ENCODE results near the gene ST6GALNAC3.

DNA sequence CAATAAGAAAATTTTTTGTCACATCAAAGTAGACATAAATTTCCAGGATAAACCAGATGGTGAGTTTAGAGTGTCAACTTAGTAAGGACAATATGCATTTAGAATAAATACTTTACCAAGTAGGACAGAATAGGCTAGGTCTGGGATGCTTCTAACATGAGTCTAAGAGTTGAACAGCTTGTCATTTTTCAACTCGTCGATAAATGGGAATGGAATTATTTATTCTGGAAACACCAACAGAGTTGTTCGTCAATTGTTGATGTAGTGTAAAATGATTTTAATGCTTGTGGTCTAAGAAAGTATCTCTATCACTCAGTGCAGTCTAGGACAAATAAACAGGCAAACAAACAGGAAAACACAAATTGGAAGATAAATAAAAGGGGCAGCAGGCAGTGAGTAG lies 434.3 kb downstream of the ST6GALNAC3 start:
- TF ChIP-seq, protein P1, sequence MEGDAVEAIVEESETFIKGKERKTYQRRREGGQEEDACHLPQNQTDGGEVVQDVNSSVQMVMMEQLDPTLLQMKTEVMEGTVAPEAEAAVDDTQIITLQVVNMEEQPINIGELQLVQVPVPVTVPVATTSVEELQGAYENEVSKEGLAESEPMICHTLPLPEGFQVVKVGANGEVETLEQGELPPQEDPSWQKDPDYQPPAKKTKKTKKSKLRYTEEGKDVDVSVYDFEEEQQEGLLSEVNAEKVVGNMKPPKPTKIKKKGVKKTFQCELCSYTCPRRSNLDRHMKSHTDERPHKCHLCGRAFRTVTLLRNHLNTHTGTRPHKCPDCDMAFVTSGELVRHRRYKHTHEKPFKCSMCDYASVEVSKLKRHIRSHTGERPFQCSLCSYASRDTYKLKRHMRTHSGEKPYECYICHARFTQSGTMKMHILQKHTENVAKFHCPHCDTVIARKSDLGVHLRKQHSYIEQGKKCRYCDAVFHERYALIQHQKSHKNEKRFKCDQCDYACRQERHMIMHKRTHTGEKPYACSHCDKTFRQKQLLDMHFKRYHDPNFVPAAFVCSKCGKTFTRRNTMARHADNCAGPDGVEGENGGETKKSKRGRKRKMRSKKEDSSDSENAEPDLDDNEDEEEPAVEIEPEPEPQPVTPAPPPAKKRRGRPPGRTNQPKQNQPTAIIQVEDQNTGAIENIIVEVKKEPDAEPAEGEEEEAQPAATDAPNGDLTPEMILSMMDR (IDR thresholded peaks at IDR 0.05 in 2 of 3, conservative IDR thresholded peaks at IDR 0.05 in 1 of 3; ENCODE audit: borderline replicate concordance in 1 of 3, insufficient read depth in 1 of 3, low read depth in 2 of 3, low read length in 2 of 3): no peak
- TF ChIP-seq EZH2 (IDR thresholded peaks at IDR 0.05) (no peak), POLR2A (IDR thresholded peaks at IDR 0.05; ENCODE audit: borderline replicate concordance, extremely low read depth, insufficient read depth, insufficient read length) (no peak), POLR2AphosphoS5 (IDR thresholded peaks at IDR 0.05; ENCODE audit: low read depth, low read length) (no peak), ZFX (IDR thresholded peaks at IDR 0.05) (no peak), CEBPB (IDR thresholded peaks at IDR 0.05; ENCODE audit: low read depth) (no peak), TCF7L2 (IDR thresholded peaks at IDR 0.05; ENCODE audit: borderline replicate concordance, extremely low read depth, insufficient read depth, insufficient read length) (no peak), YY1 (IDR thresholded peaks at IDR 0.05; ENCODE audit: extremely low read depth, insufficient replicate concordance, low read depth, low read length) (no peak), EZH2phosphoT487 (IDR thresholded peaks at IDR 0.05; ENCODE audit: borderline replicate concordance) (no peak), ZNF274 (IDR thresholded peaks at IDR 0.05; ENCODE audit: low read depth, low read length) (no peak), RAD21 (IDR thresholded peaks at IDR 0.05; ENCODE audit: low read depth) (no peak), SRF (IDR thresholded peaks at IDR 0.05; ENCODE audit: low read depth) (no peak)
- TF ChIP-seq, protein P2, sequence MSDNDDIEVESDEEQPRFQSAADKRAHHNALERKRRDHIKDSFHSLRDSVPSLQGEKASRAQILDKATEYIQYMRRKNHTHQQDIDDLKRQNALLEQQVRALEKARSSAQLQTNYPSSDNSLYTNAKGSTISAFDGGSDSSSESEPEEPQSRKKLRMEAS (IDR thresholded peaks at IDR 0.05): no peak
- TF ChIP-seq, protein P3, sequence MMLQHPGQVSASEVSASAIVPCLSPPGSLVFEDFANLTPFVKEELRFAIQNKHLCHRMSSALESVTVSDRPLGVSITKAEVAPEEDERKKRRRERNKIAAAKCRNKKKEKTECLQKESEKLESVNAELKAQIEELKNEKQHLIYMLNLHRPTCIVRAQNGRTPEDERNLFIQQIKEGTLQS (IDR thresholded peaks at IDR 0.05): no peak

Data from HCT116 (cell line).